DOHH2 (cell line): ENCODE results near the gene NPS.

Source experiments
- CTCF ChIP-seq: fragments of 200-600 bp; sonication (generic); IDR thresholded peaks from one replicate; pipeline ENCODE4 v1.5.1; 2014; ENCODE audit warnings: antibody characterized with exemption, mild to moderate bottlenecking, low read depth, low read length; ENCODE audit not compliant: poor library complexity, severe bottlenecking
- EZH2phosphoT487 ChIP-seq: fragments of 200-600 bp; sonication (generic); IDR thresholded peaks from 2 replicates; pipeline ENCODE4 v1.6.1; 2017; ENCODE audit warnings: borderline replicate concordance, mild to moderate bottlenecking, antibody characterized with exemption, low read length, moderate library complexity, mixed read lengths

- TF ChIP-seq CTCF (no peak), EZH2phosphoT487 (no peak)
Measured at GRCh38 chr10:127600479-127600878, 51.4 kb downstream of the NPS start.
